Activated CD4-positive, CD25-positive, alpha-beta regulatory T cell treated with anti-CD3 and anti-CD28 coated beads, Interleukin-2, amount 50 U/mL, for 72 hours (primary cell): ENCODE results near the gene HCN2.

Source experiments
- DNase-seq: peaks from one replicate; pipeline ENCODE4 v3.0.0; 2021

The HCN2 gene

DNA sequence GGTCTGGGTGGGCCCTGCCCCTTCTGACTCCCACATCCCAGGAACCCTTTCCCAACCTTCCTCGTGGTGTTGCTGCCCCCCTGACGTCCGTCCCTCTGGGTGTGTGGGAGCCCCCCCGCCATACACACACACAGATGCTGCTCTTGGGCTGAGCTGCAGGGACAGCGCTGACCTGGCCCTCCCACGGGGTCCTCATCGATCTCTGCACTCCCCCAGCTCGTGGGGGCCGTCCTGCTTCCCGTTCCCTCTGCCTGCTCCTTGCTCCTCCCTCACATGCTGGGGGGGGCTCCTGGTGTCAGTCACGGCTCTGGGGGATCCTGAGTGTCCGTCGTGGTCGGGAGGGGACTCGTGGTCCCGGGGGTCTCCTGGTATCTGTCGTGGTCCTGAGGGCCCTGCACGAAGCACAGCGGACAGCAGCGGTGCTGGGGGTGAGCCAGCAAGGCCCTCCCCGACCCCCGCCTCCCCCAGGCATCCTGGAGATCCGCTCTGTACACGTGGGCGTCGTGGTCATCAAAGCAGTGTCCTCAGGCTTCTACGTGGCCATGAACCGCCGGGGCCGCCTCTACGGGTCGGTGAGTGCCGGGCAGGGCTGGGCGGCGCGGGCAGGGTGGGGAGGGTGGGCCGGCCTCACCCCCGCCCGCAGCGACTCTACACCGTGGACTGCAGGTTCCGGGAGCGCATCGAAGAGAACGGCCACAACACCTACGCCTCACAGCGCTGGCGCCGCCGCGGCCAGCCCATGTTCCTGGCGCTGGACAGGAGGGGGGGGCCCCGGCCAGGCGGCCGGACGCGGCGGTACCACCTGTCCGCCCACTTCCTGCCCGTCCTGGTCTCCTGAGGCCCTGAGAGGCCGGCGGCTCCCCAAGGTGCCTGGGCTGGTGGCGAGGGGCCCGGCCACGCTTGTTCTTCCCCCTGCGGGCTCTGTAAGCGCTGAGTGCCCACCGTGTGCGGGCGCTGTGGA lies 53.4 kb downstream of the HCN2 start:
- no peak for DNase-seq

GRCh38 chr19:643736-644135 lies 54.1 kb downstream of the HCN2 start:
- DNase-seq = no peak

DNA sequence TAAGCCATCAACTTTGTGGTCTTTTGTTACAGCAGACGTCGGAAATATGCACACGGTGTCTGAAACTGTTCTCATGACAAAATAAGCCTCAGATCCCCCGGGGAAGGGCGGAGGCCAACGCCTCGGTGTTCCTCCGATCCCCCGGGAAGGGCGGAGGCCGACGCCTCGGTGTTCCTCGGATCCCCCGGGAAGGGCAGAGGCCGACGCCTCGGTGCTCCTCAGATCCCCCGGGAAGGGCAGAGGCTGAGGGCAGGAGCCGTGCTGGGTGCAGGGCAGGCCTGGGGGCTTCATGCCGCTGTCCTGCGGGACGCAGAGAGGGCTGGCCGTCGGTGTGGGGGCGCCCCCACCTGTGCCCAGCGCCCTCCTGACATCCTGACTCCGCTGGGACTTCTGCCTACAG lies 54.7 kb downstream of the HCN2 start:
- DNase-seq = no peak

DNA sequence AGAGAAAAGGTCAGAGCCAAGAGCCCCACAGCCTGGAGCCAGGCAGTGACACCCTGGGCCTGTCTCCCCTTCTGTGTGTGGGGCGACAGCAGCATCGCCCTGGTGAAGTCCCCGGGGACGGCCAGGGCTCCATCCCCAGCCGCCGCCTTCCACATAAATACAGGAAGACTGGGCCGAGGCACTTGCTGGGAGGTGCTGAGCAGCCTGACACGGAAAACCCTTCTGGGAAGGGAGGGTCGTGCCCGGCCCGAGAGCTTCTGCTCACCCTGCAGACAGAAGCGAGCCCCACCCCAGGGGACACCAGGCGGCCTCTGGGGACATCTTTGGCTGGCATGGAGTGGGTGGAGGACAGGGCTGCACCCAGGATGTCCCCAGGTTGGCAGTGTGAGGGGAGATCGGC lies 55.1 kb downstream of the HCN2 start:
- DNase-seq = no peak

DNA sequence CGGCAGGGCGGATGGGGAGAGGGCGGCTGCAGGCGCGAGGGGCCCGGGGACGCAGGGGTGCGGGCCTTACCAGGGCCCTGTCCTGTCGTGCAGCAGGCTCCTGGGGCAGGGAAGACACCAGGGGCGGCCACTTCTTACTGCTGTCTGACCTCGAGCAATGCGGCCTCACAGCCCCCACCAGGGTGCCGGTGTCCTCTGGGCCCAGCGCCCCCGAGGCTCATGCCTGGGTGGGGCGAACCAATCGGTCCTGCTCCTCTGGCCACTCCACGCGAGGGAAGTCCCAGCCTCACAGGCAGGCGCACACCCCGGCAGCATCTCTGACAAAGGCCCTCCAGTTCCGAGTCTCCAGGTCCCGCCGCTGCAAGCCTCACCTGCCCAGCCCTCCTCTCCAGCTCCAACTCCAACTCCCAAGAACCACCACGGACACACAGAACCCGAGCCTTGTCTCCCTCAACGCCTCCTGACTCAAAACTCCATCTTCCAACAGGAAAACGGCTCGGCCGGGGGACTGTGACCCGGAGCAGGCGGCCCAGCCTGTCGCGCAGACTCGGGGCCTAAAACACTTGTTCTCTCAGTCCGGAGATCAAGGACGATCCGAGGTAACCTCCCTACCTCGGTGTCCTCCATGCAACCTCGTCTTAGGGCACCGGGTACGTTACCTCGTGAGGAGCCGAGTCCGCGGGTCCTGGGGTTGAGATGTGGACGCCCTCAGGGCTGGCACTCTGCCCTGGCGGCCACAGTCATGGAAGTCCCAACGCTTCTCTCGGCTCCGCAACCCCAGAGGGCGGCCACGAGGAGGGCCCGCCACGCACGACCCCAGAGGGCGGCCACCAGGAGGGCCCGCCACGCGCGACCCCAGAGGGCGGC lies 56.5 kb downstream of the HCN2 start:
- DNase-seq = no peak

- no peak for DNase-seq
Observed at GRCh38 chr19:646779-647565, 57.3 kb downstream of the HCN2 start.

- no peak for DNase-seq
Observed at GRCh38 chr19:647566-648284, 58.0 kb downstream of the HCN2 start.

DNA sequence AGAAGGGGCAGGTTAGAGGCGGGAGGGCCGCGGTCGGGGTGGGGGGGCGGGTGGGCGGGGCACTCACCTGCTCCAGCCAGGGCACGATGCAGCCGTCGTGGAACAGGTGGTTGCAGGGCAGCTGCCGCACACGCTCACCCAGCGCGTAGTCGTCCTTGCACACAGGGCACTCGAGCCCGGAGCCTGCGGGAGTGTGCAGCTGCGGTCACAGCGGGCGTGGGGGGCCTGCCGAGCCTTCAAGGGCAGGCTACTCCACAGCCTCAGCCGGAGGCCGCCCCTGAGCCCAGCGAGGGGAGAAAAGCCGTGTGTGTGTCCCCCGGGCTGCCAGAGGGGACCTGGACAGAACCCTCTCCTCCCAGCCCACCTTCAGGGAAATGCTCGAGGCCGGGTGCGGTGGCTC lies 58.6 kb downstream of the HCN2 start:
- DNase-seq = no peak

GRCh38 chr19:648904-649801 lies 59.5 kb downstream of the HCN2 start:
- DNase-seq = no peak

GRCh38 chr19:650121-650520 lies 60.4 kb downstream of the HCN2 start:
- DNase-seq = no peak

DNA sequence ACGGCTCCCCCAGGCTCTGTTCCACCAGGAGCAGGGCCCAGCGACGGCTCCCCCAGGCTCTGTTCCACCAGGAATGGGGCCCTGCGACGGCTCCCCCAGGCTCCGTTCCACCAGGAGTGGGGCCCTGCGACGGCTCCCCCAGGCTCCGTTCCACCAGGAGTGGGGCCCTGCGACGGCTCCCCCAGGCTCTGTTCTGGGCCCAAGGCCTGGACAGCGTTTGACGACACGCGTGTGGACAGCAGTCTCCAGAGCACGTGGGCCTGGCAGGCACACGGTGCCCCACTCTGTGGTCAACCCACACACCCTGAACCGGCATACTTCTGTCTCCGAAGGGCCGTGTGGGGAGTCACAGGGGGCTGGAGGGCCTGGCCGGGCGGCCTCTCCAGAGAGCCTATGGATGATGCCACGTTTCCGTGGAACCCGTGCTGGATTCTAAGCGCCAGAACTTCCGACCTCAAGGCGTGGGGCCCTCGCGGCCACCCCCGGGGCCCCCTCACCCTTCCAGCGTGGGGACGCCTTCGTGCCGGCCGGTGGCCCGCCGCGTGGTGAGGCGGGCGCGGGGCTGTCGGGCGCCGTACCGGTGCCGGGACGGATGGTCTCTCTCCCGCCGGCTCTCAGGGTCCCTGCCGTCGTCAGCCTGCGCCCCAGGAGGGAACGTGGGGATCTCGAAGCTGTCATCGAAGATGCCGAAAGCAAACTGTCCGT lies 61.6 kb downstream of the HCN2 start:
- no peak for DNase-seq

GRCh38 chr19:651991-652390 lies 62.3 kb downstream of the HCN2 start:
- no peak for DNase-seq

DNA sequence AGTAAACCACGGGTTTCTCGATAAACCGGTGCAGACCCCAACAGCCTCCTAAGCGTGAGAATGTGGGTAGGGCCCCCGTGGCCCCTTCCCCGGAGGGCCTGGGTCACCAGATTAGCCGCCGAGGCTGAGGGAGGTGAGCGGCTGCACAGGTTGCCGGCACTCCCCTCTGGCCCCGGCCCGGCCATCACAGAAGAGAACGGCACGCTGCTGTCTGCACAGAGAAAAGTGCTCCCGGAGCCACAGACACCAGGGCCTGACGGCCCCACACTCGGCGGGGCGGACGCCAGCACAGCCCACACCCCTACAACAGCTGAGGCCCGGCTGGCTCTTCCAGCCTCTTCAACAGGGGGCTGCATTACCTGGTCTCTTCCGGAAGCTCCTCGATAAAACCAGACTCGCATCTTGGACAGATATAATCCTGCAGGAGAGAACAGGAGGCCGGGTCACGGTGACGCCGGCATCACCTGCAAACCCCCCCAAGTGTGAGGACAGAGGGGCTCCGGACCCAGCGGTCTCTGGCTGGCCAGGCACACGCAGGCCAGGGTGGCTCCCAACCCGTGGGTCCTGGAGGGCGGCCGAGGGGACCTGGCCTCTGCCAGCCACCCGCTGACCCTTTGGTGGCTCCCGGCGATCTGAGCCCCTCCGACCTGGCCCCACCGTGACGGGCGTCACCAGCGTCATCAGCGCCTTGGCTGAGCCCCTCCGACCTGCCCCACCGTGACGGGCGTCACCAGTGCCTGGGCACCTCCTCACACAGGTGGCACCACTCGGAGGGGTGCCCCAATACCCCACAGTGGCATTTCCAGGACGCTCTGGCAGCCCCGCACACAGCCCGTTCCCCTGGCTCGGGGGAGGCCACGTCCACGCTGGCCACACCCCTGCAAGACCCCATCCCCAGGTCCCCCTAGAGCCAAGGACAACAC lies 63.0 kb downstream of the HCN2 start:
- no peak for DNase-seq

- DNase-seq = no peak
Observed at GRCh38 chr19:653425-653824, 63.7 kb downstream of the HCN2 start.

- DNase-seq = no peak
Observed at GRCh38 chr19:655691-656090, 66.0 kb downstream of the HCN2 start.

- DNase-seq = no peak
Observed at GRCh38 chr19:656751-657559, 67.3 kb downstream of the HCN2 start.

DNA sequence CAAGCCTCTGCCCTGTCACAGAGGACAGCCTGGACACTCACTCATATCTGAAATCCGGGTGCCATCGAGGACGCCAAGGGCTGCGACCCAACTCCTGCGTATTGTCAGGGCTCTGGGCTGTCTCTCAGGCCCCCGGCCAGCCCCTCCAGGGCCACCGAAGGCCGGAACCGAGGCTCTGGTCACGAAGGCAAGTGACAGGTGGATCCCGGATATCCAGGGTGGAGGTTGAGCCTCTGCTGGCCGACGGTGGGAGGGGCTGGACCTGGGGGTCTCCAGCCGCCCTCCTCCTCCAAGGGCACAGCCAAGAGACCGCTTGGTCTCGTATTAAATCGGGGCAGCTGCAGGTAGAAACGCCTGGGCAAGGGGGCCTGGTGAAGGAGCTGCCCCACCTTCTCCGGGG lies 67.9 kb downstream of the HCN2 start:
- DNase-seq = no peak

- DNase-seq = no peak
Observed at GRCh38 chr19:658059-658839, 68.6 kb downstream of the HCN2 start.
